Prostate gland (tissue), 2 donors: Measurements from ENCODE around the gene GRID1. TPM values are rescaled to one million over a fixed set of nuclear protein-coding genes. Genes with fewer than 3 reads are reported as not detected.

ENCODE experiments used
- DNase-seq: peaks from one replicate; pipeline ENCODE4 v3.0.0-alpha.2; 2019; ENCODE audit warnings: low spot score
- H3K27ac ChIP-seq, 2 donors: fragments of 200-600 bp; sonication (generic); 2 replicates each; pipeline ENCODE4 v1.5.1; 2017 to 2019
- H3K27me3 ChIP-seq: fragments of 200-600 bp; sonication (generic); replicated peaks from 2 replicates; pipeline ENCODE4 v1.5.1; 2019; ENCODE audit not compliant: insufficient read depth
- H3K36me3 ChIP-seq, 2 donors: fragments of 200-600 bp; sonication (generic); 1 replicate in 1 of 2; 2 replicates in 1 of 2; pipeline versions ENCODE4 v1.5.1 to v1.8.1; 2017 to 2019
- H3K4me1 ChIP-seq: fragments of 200-600 bp; sonication (generic); replicated peaks from 2 replicates; pipeline ENCODE4 v1.5.1; 2019
- H3K4me3 ChIP-seq, 2 donors: fragments of 200-600 bp; sonication (generic); 2 replicates each; pipeline ENCODE4 v1.5.1; 2017 to 2019
- H3K9me3 ChIP-seq: fragments of 200-600 bp; sonication (generic); 2 replicates; pipeline ENCODE4 v1.5.1; 2017
- POLR2A ChIP-seq: fragments of 450-650 bp; IDR thresholded peaks from one replicate; pipeline ENCODE4 v1.6.1; 2016; ENCODE audit warnings: antibody characterized with exemption, mild to moderate bottlenecking
- POLR2AphosphoS5 ChIP-seq: sonication (generic); formaldehyde crosslinking; IDR thresholded peaks from one replicate; pipeline ENCODE4 v1.6.1; 2017; ENCODE audit warnings: antibody characterized with exemption
- WGBS: methylation state at CpG from one replicate; pipeline ENCODE4 v1.1.5; 2018; 5-methylcytosine and 5-hydroxymethylcytosine counted together
- intact Hi-C: fragments of 100-400 bp; cut with DNase I; formaldehyde crosslinking; loops from one replicate; pipeline ENCODE4 v1.14.2; 2022
- total RNA-seq, 2 donors: library from RNA; depleted of rRNA; stranded (reverse); fragments of >200 nt; gene quantifications; one replicate each; pipeline ENCODE4 v1.1.0, GENCODE V29; 2016
- TF ChIP-seq, protein P1 (sequence below), 4 experiments: fragments of 200-600 bp in 2 of 4; fragments of 450-650 bp in 2 of 4; sonication (generic) in 2 of 4; IDR thresholded peaks; 1 replicate in 3 of 4; 2 replicates in 1 of 4; pipeline ENCODE4 v1.5.1; 2016 to 2019; ENCODE audit warnings: antibody characterized with exemption in 4 of 4, mild to moderate bottlenecking in 2 of 4, moderate library complexity in 2 of 4

GRID1 gene
- total RNA-seq, 2 donors from 2014 or later, result 1.0 to 10.0 TPM

DNA sequence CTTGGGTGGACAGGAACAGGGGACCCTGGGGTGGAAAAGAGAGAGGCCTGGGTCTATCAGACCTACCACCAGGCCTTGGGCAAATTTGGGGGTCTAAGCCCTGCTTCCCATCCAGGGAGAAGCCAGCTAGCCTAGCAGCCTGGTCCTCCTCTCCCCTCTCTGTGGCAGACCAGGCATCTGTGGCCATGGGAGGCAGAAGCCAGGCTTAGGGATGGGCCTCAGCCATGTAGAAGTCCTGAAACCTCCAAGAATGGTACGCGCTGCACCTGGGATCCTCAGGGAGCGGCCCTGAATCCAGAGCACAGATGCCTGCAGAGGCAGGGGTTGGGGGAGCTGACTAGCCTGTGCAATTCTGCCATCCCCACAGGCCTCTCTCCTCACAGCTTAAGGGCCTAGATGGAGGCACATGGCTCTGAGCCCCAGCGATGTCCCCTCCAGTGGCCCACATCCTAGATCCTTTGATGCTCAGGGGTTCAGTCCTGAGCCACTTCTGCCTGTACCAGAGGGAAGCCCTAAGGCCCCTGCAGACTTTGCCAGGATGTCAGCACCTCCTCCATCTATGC lies 21.2 kb downstream of the GRID1 start:
- Histone ChIP-seq H3K4me1 (no peaks in the 10 kb centered on the region), H3K27me3 (no peaks in the 10 kb centered on the region), H3K9me3 (no peaks in the 10 kb centered on the region), H3K4me3 (no peak overlapping the region), H3K27ac (no peak overlapping the region), H3K36me3 (no peaks in the 10 kb centered on the region)
- 100% methylated on average over 4 of the region's 4 CpGs for WGBS
- TF ChIP-seq POLR2AphosphoS5, result no peak
- TF ChIP-seq POLR2A, result no peak
- TF ChIP-seq, protein P1, sequence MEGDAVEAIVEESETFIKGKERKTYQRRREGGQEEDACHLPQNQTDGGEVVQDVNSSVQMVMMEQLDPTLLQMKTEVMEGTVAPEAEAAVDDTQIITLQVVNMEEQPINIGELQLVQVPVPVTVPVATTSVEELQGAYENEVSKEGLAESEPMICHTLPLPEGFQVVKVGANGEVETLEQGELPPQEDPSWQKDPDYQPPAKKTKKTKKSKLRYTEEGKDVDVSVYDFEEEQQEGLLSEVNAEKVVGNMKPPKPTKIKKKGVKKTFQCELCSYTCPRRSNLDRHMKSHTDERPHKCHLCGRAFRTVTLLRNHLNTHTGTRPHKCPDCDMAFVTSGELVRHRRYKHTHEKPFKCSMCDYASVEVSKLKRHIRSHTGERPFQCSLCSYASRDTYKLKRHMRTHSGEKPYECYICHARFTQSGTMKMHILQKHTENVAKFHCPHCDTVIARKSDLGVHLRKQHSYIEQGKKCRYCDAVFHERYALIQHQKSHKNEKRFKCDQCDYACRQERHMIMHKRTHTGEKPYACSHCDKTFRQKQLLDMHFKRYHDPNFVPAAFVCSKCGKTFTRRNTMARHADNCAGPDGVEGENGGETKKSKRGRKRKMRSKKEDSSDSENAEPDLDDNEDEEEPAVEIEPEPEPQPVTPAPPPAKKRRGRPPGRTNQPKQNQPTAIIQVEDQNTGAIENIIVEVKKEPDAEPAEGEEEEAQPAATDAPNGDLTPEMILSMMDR (IDR thresholded peaks at IDR 0.05), result no peak
- DNase-seq, result no peak
- intact Hi-C loops, result no loop called here

GRCh38 chr10:86344714-86345161 lies 21.9 kb downstream of the GRID1 start:
- 52% methylated on average over 6 of the region's 6 CpGs for WGBS
- intact Hi-C loops, result no loop called here

GRCh38 chr10:86344281-86344680 lies 22.3 kb downstream of the GRID1 start:
- DNase-seq, result no peak

More at GRCh38 chr10:86344714-86345161, 21.9 kb downstream of the GRID1 start:
- Histone ChIP-seq H3K4me1 (no peaks in the 10 kb centered on the region), H3K36me3 (no peaks in the 10 kb centered on the region), H3K4me3 (no peak overlapping the region), H3K9me3 (no peaks in the 10 kb centered on the region), H3K27me3 (no peaks in the 10 kb centered on the region), H3K27ac (no peak overlapping the region)
- no peak for DNase-seq
- no peak for TF ChIP-seq POLR2A
- TF ChIP-seq, protein P1 (IDR thresholded peaks at IDR 0.05), result no peak

DNA sequence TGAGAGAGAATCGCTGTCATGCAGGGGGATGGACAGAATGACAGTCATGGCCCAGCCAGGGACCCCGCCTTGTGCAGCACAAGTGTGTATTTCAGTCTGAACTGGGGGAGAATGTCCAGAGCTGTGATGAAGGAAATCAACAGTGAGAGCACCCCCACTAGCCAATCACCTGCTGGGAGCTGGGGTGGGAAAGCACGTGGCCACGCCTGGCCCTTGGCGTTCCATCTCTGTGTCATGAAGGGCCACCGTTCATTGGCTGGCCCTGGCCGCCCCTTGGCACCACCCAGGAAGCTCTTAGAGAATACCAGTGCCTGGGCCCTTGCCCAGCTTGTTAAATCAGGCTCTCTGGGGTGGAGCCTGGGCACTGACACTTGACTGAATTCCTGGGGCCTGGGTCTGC lies 22.8 kb downstream of the GRID1 start:
- TF ChIP-seq, protein P1 (IDR thresholded peaks at IDR 0.05), result no peak
- TF ChIP-seq POLR2AphosphoS5 (no peak), POLR2A (no peak)
- intact Hi-C loops, result no loop called here
- Histone ChIP-seq H3K4me1 (no peaks in the 10 kb centered on the region), H3K36me3 (no peaks in the 10 kb centered on the region), H3K4me3 (no peak overlapping the region), H3K9me3 (no peaks in the 10 kb centered on the region), H3K27ac (no peak overlapping the region), H3K27me3 (no peaks in the 10 kb centered on the region)
- WGBS, result 72% methylated on average over 7 of the region's 7 CpGs
- DNase-seq, result no peak

More at GRCh38 chr10:86344281-86344680, 22.3 kb downstream of the GRID1 start:
- Histone ChIP-seq H3K27ac (no peak overlapping the region), H3K36me3 (no peaks in the 10 kb centered on the region), H3K4me3 (no peak overlapping the region), H3K9me3 (no peaks in the 10 kb centered on the region), H3K27me3 (no peaks in the 10 kb centered on the region), H3K4me1 (no peaks in the 10 kb centered on the region)
- WGBS, result 95% methylated on average over 3 of the region's 3 CpGs
- TF ChIP-seq POLR2A, result no peak
- TF ChIP-seq POLR2AphosphoS5, result no peak
- TF ChIP-seq, protein P1 (IDR thresholded peaks at IDR 0.05), result no peak
- intact Hi-C loops, result no loop called here

DNA sequence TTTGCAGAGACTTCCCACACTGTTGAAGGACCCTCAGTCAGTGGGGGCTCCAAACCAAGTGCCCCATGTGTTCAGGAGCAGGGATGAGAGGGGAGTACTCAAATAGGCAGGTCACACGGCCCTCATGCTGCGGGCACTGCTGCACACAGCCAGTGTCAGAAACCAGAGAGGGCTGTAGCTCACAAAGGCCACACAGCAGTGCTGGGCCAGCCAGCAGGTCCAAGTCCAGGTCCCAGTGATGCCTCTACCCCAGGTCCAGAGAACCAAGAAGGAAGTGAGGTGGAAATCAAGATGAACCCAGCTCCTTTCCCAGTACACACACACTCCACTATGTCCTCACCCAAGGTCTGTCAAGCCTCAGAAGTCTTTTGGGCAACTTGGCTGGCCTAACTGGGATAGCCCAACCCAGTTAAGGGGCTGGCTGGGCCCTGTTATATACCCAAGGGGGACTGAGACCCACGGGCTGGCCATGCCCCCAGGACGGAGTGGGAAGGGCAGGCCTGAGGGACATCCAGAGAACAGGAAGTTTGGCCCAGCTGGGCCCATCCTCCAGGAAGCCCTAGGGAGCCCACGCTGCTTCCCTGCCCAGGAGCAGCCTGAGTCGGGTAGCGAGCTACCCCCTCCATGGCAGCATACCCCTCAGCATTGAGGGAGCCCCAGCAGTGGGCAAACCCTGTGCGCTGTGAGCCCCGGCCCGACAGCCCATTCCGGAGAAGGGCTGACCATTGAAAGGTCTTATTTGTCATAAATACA lies 24.3 kb downstream of the GRID1 start:
- Histone ChIP-seq H3K4me3 (no peak overlapping the region), H3K27me3 (no peaks in the 10 kb centered on the region), H3K4me1 (no peaks in the 10 kb centered on the region), H3K27ac (no peak overlapping the region), H3K36me3 (no peaks in the 10 kb centered on the region), H3K9me3 (no peaks in the 10 kb centered on the region)
- TF ChIP-seq, protein P1 (IDR thresholded peaks at IDR 0.05), result no peak
- TF ChIP-seq POLR2A, result no peak
- TF ChIP-seq POLR2AphosphoS5, result no peak
- no peak for DNase-seq
- WGBS, result 76% methylated on average over 11 of the region's 11 CpGs
- intact Hi-C loops, result no loop called here
